Hematopoietic multipotent progenitor cell treated with erythropoietin and hydrocortisone succinate and interleukin-3 and kit ligand, for 17 days (in vitro differentiated cells): ENCODE results near the gene ZNF142.

ENCODE experiments used
- DNase-seq: peaks from one replicate; pipeline ENCODE4 v3.0.0-alpha.2; 2015; ENCODE audit warnings: low spot score

Gene ZNF142, protein sequence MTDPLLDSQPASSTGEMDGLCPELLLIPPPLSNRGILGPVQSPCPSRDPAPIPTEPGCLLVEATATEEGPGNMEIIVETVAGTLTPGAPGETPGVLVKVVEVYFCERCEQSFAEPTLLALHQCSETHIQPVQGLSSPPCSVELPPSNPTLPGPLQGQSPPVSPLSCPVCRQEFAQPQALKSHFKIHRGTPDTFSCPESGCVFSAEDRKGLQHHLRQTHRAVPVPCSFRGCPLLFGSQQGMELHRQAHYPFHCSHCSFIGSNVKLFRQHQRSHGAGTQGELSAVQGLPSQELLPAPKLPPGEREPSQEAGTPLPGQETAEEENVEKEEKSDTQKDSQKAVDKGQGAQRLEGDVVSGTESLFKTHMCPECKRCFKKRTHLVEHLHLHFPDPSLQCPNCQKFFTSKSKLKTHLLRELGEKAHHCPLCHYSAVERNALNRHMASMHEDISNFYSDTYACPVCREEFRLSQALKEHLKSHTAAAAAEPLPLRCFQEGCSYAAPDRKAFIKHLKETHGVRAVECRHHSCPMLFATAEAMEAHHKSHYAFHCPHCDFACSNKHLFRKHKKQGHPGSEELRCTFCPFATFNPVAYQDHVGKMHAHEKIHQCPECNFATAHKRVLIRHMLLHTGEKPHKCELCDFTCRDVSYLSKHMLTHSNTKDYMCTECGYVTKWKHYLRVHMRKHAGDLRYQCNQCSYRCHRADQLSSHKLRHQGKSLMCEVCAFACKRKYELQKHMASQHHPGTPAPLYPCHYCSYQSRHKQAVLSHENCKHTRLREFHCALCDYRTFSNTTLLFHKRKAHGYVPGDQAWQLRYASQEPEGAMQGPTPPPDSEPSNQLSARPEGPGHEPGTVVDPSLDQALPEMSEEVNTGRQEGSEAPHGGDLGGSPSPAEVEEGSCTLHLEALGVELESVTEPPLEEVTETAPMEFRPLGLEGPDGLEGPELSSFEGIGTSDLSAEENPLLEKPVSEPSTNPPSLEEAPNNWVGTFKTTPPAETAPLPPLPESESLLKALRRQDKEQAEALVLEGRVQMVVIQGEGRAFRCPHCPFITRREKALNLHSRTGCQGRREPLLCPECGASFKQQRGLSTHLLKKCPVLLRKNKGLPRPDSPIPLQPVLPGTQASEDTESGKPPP (N-terminal part only)

DNA sequence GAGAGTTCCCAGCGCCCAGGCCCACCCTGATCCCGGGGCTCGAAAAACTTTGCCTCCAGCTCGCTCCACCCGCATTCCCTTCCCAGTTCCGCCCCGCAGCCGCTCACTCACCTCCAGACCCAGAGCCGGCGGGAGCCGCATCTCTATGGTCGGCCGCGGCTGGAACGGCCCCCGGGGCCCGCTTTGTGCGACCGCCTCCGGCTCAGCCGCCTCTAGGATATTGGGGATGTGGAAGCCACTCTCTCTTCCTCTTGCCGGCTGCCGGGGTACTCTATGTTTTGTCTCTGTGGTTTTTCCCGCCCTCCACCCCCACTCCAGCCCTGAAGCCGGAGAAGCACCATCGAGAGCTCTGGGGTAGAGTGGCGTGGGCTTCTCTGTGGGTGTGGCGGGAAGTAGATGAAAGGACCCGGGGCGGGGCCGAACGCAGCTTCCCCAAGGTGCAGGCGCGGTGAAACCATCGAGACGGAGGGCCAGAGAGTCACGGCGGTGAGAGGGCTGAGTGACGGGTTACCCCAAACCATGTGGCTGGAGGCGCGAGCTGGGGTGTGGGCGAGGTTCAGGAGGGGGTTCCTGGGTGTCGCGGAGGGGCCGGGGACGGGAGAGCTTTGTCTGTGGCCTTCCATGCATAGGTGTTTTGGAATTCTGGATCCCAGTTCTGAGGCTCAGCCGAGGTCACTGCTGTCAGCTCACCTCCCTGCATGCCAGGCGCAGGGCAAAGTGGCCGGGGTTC, at the start of gene ZNF142, which contains the start of gene BCS1L:
TSS of gene ZNF142 (minus strand) at position 366 of the 730 bp plus-strand sequence. CDS start 3,194 bp downstream, outside the sequence.
TSS of gene BCS1L (plus strand) at position 426 of the 730 bp plus-strand sequence. CDS start 1,305 bp downstream, outside the sequence.
- peak; percentile 69 for DNase-seq

DNA sequence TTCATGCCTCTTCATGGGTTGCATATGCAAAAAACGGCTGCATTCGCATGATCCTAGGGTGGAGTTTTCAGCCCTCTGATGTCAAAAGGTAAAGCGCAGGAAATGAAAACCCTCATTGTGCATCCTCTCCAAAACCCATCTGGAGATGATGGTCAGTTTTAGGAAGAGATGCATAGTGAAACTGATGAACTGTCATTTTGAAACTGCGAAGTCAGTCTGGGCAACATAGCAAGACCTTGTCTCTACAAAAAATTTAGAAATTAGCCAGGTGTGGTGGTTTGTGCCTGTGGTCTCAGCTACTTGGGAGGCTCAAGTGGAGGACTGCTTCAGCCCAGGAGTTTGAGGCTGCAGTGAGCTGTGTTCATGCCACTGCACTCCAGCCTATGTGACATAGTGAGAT, 48.7 kb upstream of the ZNF142 start:
- DNase-seq = no peak

DNA sequence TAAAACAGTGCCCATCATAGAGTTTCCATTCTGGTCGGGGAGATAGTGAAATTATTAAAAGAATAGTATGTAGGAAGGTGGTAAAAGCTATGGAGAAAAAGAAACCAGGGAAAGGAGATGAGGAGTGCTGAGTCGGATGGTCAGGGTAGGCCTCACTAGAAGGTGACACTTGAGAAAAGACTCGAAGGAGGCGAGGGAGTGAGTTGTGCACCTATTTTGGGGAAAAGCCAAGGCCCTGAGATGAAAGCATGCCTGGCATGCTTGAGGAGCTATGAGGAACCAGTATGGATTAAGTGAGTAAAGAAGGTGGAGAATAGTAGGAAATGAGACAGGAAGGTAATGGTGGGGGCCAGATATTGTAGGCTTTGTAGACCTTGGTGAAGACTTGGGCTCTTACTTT, 43.9 kb upstream of the ZNF142 start:
- no peak for DNase-seq

DNA sequence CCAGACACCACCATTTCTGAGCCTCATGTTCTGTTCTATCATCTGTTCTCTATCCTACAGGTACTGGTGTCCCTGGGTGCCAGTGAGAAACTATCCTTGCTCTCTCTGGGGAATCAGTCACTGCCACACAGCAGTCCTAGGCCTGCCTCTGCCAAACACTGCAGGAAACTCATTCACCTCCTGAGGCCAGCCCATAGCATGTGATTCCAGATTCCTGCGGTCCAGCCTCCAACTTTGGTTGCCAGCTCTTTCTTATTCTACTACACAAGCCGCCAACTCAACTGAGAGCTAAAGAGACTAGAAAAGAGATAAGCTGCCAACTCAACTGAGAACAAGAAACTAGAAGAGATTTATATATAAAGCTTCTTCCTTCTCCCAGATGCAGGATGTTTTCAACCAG, 42.4 kb upstream of the ZNF142 start:
- no peak for DNase-seq

DNA sequence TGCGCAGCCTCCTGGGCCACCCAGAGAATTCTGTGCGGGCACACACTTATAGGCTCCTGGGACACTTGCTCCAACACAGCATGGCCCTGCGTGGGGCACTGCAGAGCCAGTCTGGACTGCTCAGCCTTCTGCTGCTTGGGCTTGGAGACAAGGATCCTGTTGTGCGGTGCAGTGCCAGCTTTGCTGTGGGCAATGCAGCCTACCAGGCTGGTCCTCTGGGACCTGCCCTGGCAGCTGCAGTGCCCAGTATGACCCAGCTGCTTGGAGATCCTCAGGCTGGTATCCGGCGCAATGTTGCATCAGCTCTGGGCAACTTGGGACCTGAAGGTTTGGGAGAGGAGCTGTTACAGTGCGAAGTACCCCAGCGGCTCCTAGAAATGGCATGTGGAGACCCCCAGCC, 39.5 kb upstream of the ZNF142 start:
- no peak for DNase-seq

DNA sequence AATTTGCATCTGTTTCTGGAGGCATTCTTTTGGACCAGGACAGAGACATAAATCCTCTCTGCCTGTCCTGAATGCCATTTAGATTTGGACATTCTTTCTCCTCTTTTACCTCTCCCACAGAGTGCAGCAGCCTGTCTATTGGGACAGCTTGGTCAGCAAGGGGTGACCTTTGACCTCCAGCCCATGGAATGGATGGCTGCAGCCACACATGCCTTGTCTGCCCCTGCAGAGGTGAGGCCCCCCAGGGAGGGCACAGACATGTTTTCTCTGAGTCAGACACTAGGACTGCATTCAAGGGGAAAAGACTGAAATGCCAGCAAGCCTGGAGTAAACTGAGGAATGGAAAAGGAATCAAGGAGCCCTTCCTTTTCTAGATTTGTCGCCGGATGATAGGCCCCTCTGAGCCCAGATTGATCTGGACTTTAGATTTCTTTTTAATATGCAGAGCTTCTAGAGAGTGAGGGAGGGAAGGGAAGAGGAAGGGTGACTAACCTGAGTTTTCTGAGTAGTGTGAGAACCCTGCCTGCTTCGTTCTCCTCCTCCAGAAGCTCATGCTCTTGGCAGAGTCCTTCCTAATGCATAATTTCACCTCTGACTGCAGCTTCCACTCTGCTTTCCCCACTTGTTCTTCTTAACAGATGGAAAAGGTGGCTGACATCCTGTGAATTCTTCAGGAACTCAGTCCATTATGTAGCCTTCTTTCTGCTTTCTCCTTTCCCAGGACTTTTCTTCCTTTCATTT, 35.2 kb upstream of the ZNF142 start:
- DNase-seq = no peak

DNA sequence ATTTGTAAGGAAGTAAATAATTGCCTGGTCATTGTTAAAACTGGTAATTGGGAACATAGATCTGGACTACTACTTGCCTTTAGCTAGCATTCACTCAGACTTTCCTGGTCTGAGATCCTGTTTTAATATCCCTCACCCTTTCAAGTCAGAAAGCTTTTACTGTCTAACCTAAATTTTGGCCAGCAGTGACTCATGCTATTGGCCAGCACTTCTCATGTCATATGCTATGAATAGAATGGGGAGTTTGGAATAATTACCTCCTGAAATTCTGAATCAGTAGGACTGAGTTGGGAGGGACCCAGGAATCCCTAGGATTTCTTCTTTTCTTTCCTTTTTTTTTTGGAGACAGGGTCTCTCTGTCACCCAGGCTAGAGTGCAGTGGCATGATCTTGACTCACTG, 31.8 kb upstream of the ZNF142 start:
- DNase-seq = no peak

DNA sequence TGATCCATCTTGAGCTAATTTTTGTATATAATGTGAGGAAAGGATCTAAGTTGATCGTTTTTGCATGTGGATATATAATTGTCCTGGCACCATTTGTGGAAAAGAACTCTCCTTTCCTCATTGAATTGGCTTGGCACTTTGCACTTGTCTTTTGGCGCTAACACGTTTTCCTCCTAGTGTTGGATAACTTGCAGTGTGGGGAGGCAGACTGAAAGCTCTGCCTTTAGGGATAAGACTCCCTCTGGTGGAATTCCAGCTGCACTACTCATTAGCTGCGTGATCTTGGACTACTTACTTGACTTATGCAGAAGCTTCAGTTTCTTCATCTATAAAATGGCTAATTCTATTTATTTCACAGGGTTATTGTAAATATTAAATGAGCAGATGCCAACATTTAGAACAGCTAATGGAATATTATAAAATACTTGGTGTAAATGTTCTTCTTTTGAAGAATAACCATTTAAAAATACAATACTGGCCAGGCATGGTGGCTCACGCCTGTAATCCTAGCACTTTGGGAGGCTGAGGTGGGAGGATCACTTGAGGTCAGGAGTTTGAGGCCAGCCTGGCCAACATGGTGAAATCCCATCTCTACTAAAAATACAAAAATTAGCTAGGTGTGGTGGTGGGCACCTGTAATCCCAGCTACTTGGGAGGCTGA, 28.1 kb upstream of the ZNF142 start:
- peak; percentile 47 for DNase-seq

DNA sequence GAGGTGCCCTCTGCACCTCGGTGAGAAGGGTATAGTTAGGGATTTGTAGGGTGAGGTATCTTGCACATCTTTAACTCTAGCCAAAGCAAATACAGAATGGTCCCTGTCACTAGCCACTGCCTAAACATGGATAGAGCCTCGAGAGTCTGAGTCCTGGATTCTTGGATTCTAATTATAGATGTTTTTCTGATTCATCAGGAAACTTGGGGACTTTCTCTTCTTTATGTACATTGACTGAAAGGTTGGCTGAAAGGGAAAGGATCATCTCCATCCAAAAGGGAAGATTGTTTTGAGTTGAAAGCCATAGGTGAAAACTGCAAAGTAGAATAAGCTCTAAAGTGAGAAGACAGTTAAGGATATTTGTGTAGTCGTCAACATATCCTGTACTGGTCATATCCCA, 20.6 kb upstream of the ZNF142 start:
- DNase-seq = no peak

DNA sequence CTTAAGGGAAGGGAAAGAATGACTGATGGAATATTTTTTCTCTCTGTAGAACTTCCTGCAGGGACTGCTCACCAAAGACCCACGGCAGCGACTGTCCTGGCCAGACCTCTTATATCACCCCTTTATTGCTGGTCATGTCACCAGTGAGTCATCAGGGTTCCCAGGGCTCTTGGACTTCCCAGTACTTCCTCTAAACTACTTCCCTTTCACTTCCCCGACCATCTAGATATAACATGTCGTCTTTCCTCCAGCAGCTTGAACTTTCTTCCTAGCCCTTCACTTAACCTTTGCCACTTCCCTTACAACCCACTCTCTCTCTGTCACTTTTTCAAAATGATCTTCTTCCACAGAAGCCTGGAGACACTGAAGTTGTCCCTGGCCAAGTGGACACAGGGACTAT, 19.7 kb upstream of the ZNF142 start:
- DNase-seq = no peak

DNA sequence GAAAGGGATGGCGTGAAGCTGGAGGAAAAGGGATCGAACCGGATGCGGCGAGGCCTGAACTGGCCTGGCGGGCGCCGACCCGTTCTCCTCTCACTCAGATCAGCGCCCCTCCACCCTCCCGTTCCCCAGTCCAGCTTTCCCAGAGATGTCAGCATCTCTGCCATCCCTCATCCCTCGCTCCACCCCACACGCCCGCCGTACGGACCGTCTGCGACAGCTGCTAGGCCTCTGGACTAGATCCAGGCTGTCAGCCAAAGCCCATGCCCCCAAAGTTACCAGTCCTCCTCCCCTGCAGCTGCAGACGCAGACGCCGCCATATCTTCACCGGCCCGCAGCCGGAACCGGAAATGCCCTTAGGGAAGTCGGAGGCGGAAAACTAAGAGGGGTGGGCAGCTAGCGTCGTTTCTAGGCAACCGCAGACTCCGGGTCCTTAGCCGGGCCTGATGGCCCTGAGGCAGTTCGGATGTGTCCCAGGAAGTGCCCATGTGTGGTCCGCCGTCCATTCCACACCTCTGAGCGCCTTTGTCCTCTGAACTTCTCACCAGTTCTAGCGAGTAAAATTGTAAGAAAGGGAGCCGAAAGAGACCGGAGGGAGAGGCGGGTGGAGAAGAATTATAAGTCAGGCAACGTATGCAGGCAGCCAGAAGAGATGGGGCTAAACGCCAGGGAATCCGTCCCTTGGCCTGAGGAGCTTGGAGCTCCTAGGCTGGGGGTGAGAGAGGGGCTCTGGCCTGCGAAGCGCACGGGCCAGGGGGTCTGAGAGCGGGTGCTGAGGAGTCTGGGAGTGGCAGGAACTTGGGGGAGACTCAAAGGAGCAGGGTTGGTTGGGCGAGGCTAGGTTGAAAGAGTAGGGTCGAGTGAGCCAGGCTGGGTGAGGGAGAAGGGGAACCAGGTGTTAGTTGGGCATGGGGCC, 12.5 kb upstream of the ZNF142 start, which contains the start of the genes RNF25 and STK36:
TSS of gene RNF25 (minus strand) at position 349 of the 913 bp plus-strand sequence. CDS start at position 317, 32 bp downstream.
TSS of gene STK36 (plus strand) at position 433 of the 913 bp plus-strand sequence. CDS start 744 bp downstream, outside the sequence.
- DNase-seq = peak; percentile 60

DNA sequence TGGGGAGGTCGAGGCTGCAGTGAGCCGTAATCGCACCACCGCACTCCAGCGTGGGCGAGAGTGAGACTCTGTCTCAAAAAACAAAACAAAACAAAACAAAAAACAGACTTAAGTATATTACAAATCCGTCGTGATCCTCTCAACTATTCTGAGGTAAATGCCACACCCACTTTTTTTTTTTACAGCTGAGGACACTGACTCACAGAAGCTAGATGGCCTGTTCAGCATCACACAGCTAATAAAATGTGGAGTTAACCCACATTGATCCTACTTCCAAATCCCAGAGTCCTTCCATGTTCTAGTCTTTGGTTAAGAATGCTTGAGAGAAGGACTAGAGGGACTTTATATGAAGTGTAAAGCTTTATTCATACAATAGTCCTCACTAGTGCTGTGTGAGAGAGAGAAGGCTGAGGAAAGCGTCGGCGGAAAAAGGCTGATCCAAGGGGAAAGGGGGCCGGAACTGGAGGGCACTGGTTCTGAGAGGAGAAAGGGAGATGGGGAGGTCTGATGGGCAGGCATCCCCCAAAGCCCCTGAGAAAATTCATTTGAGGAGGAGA, 11.8 kb upstream of the ZNF142 start:
- peak; percentile 18 for DNase-seq

DNA sequence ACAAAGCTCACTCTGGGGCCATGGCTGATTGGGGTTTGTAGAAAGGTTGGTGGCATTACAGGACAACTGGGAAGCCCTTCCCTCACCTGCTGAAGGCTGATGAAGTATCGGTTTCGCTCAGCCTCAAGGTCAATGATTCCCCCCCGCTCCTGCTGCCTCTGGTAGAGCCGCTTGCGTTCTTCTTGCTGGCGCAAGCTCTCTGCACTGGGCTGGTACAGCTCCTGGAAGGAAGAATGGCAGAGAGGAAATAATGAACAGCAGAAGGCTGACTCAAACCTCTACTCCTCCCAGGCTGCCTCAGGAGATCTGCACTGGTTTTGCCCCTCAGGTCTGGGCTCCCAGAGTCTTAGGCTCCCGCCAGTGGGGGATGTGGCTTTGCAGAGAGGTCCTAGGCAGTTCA, 5.2 kb upstream of the ZNF142 start:
- no peak for DNase-seq

DNA sequence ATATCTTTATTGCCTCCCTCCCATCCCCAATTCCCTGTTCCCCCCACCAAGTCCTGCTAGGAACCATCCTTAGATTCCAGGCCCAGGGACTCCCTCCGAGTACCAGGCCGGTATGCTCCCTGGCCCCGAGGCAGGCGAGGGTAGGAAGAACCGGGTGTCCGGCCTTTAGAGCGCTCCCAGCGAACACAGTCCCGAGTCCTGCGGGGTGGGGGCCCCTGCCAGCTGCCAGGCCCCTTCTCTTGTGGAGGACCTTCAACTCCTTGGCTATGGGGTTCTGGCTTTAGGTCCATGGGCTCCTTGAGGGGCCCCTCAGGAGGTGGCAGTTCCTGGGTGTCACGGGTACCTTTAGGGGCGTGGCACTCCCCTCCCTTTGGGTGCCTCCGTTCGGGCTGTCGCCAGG, 4.5 kb upstream of the ZNF142 start:
- DNase-seq = no peak

DNA sequence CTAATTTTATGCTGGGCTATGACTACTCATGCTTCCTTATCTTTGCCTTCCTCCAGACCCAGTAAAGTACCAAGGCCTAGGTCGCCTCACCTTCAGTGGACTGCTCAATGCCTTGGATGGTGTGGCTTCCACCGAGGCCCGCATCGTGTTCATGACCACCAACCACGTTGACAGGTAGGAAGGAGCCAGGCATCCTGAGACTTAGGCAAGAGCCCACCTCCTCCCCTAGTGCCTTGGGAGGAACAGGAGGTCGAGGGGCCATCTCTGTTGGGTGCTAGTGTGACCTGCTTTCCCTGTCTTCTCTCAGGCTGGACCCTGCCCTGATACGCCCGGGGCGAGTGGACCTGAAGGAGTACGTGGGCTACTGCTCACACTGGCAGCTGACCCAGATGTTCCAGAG, 3.4 kb upstream of the ZNF142 start:
- DNase-seq = no peak

DNA sequence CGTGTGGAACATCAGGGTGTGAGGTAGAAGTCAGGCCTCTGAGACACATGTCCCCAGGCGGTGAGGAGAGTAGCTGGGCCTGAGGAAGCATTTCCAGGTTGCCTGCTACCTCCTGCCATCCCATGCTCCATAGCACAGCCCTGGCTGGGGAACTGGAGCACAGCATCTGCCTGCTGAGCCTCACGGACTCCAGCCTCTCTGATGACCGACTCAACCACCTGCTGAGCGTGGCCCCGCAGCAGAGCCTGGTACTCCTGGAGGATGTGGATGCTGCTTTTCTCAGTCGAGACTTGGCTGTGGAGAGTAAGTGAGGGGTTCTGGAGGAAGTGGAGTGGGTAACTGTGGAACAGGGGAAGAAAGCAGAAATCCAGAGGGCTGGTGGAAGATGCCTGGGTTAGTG, 3.0 kb upstream of the ZNF142 start:
- DNase-seq = no peak

DNA sequence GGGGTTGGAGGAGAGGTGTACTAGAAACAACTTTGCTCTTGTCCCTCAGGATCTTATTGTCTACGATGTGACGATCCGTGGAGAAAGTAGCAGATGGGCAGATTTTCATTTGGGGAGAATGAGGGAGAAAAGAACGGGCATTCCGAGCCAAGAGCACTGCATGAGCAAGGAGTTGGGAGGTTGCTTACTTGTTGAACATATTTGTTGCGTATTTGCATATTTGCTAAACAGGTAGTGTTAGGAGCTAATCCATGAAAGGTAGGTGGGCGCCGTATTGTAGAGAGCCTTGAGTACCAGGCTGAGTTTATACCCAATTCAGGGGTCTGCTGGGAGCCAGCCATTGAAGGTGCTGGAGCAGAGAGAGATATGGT, 550 bp upstream of the ZNF142 start:
- no peak for DNase-seq

DNA sequence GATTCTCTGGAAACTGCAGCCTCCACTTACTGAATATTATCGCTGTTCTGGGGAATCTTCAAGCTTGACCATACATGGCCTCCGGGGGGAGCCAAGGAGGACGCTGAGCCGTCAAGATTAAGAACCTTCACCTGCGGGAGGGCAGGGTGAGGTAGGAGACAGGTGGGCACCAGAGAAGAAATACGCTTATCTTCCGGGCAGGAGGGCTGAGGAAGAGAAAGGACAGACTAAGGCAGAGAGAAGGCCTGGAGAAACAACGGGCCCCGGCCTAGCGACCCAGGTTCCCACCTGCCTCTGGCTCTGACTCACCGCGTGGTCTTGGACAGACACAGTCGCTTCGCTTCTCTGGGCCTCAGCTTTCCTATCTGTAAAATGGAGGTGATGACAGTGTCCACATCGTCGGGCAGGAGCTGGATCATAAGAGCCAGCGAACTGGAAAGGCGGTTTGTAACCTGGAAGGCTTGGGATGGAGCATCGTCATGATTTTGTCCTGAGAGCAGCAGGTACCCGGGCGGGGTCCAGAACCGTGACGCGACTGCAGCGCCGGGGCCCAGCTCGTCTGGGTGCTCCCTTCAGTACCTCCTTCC, 659 bp downstream of the ZNF142 start:
- peak; percentile 60 for DNase-seq
